Measurements from ENCODE around the gene MAPKAPK5. TPM values are rescaled to one million over a fixed set of nuclear protein-coding genes. Genes with fewer than 3 reads are reported as not detected.

Gene MAPKAPK5
- total RNA-seq, 1 donor from 2014 or later, result 68.1 TPM

DNA sequence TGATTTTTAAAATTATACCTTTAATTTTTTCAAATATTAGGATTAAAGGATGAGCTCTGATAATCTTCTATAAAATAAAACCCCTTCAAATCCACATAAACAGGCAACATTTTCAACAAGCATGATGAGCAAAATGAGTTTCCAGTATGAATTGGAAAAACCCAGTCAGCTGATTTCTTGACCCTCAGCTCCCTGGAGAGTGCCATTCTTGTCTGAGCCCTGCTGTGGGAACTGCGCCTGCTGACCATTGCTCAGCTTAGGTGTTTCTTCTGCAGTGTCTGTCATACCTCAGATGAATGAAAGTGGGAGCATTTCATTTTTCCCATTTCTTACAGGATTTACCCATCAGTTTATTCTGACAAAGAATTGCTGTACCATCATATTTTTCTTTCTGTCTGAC is 27.6 kb downstream of the MAPKAPK5 start:
- no peak overlapping the region for H3K27ac Mint-ChIP-seq
- peaks cover 69% of the 10 kb centered on the region for H3K36me3 Mint-ChIP-seq (ENCODE audit: low read depth)
- intact Hi-C loops (cut with micrococcal nuclease), result no loop called here
- peaks cover 2% of the 10 kb centered on the region for H3K4me1 Mint-ChIP-seq (ENCODE audit: low read depth)
- DNase-seq (ENCODE audit: low spot score), result no peak
- H3K9me3 Mint-ChIP-seq, result no peaks in the 10 kb centered on the region
- no peak overlapping the region for H3K4me3 Mint-ChIP-seq (ENCODE audit: low read depth)
- no peaks in the 10 kb centered on the region for H3K27me3 Mint-ChIP-seq (ENCODE audit: low read depth)

DNA sequence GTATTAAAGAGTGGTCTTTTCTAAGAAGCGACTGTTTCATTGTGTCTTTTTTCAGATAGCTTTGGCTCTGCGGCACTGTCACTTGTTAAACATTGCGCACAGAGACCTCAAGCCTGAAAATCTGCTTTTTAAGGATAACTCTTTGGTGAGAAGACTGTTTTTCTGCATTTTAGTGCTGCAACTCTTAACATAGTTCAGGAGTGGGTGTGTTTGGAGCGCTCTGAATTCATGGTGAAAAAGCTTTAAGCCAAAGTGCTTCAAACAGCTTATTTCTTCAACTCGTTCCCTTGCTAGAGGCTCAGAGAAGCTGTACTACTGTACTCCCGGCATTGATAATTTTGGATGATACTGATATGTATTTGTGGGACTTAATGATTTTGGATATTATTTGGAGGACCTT is 28.2 kb downstream of the MAPKAPK5 start:
- Mint-ChIP-seq H3K9me3 (no peaks in the 10 kb centered on the region), H3K36me3 (ENCODE audit: low read depth) (peaks cover 66% of the 10 kb centered on the region), H3K27ac (no peak overlapping the region), H3K4me1 (ENCODE audit: low read depth) (no peaks in the 10 kb centered on the region), H3K4me3 (ENCODE audit: low read depth) (no peak overlapping the region), H3K27me3 (ENCODE audit: low read depth) (no peaks in the 10 kb centered on the region)
- DNase-seq (ENCODE audit: low spot score), result no peak
- intact Hi-C loops (cut with micrococcal nuclease), result no loop called here

DNA sequence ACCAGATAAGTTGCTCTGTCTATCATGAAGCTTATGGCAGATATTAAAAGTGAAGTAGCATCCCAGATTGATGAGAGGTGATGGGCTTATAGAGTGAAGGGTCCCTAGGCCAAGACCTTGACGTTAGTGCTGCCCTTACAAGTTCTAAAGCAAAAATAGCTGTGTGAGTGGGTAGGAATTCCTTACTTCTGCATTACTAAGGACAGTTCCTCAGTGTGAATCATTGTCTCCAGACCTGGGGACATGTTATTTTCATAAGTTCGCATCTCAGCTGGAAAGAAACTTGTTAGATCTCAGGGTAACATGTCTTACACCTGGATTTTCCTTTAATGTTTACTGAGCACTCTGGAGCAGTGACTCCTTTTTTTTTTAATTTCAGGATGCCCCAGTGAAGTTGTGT is 28.7 kb downstream of the MAPKAPK5 start:
- Mint-ChIP-seq H3K36me3 (ENCODE audit: low read depth) (peaks cover 67% of the 10 kb centered on the region), H3K9me3 (no peaks in the 10 kb centered on the region), H3K4me1 (ENCODE audit: low read depth) (no peaks in the 10 kb centered on the region), H3K27ac (no peak overlapping the region), H3K4me3 (ENCODE audit: low read depth) (no peak overlapping the region), H3K27me3 (ENCODE audit: low read depth) (no peaks in the 10 kb centered on the region)
- intact Hi-C loops (cut with micrococcal nuclease), result no loop called here
- no peak for DNase-seq (ENCODE audit: low spot score)

DNA sequence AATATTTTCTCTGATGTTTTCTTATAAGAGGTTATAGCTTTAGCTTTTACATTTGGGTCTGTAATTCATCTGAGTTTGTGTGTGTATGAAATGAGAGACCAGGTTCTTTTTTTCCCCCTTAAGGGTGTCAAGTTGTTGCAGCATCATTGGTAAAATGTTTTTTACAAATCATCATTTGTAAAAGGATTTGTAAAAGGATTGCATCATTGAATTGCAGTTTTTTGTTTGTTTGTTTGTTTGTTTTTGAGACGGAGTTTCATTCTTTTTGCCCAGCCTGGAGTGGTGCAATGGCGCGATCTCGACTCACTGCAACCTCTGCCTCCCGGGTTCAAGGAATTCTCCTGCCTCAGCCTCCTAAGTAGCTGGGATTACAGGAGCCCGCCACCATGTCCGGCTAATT is 31.1 kb downstream of the MAPKAPK5 start:
- Mint-ChIP-seq H3K9me3 (no peaks in the 10 kb centered on the region), H3K27ac (no peak overlapping the region), H3K36me3 (ENCODE audit: low read depth) (peaks cover 69% of the 10 kb centered on the region), H3K4me3 (ENCODE audit: low read depth) (no peak overlapping the region), H3K4me1 (ENCODE audit: low read depth) (no peaks in the 10 kb centered on the region), H3K27me3 (ENCODE audit: low read depth) (no peaks in the 10 kb centered on the region)
- no peak for DNase-seq (ENCODE audit: low spot score)
- intact Hi-C loops (cut with micrococcal nuclease), result no loop called here

DNA sequence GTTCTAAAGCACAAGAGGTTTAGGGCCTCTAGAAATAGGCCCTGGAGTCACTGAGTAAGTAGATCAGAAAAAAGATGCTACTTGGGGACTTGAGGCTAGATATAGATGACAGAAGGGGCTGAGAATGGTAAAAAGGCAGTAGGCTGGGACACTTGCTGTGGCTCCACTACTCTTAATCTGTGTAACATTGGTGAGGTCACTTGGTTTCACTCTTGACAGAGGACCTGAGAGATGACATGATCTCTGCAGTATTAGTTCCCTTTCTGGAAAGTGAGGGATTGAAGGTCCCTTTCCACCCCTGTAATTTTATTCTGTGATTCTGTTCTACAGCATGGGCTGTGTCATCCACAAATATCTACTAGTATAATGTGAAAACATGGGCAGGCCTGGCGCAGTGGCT is 39.7 kb downstream of the MAPKAPK5 start:
- Mint-ChIP-seq H3K27me3 (ENCODE audit: low read depth) (no peaks in the 10 kb centered on the region), H3K27ac (no peak overlapping the region), H3K4me3 (ENCODE audit: low read depth) (no peak overlapping the region), H3K36me3 (ENCODE audit: low read depth) (peaks cover 81% of the 10 kb centered on the region), H3K9me3 (no peaks in the 10 kb centered on the region), H3K4me1 (ENCODE audit: low read depth) (no peaks in the 10 kb centered on the region)
- intact Hi-C loops (cut with micrococcal nuclease), result no loop called here
- DNase-seq (ENCODE audit: low spot score), result no peak

DNA sequence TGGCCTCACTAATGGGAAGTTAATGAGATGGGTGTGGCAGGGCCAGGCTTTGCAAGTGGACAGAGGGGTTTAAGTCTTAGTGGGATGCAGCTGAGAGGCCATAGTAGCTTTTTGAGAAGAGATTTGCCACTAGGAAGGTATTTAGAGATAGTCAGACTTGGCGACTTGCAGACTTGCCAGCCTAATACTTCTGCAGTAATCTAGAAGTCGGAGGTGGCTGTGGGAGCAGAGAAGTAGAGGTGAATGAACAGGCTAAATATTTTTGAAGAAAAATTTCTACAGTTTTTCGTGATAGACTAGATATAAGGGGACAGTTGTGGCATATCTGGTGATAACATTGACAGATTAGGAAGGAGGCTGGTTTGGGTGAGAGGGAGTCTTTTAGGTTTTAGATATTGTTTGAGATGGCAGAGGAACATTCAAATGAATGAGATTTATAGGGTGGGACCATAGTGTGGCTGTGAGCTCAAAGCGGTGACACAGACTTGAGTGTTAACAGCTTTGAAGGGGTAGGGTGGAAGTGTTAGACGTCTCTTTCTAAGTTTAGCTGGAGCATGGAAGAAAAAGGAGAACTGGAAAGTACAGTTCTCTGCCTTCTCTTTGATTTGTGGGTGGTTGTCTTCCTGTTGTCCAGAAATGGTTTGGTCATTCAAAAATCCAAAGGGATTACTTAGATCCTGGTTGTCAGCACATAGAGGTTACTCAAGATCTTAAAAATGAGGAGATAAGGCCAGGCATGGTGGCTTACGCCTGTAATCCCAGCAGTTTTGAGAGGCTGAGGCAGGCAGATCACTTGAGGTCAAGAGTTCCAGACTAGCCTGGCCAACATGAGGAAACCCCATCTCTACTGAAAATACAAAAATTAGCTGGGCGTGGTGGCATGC is 44.9 kb downstream of the MAPKAPK5 start:
- Mint-ChIP-seq H3K27me3 (ENCODE audit: low read depth) (no peaks in the 10 kb centered on the region), H3K27ac (no peak overlapping the region), H3K4me1 (ENCODE audit: low read depth) (no peaks in the 10 kb centered on the region), H3K9me3 (no peaks in the 10 kb centered on the region), H3K4me3 (ENCODE audit: low read depth) (no peak overlapping the region), H3K36me3 (ENCODE audit: low read depth) (peaks cover 75% of the 10 kb centered on the region)
- intact Hi-C loops (cut with micrococcal nuclease), result no loop called here
- no peak for DNase-seq (ENCODE audit: low spot score)

DNA sequence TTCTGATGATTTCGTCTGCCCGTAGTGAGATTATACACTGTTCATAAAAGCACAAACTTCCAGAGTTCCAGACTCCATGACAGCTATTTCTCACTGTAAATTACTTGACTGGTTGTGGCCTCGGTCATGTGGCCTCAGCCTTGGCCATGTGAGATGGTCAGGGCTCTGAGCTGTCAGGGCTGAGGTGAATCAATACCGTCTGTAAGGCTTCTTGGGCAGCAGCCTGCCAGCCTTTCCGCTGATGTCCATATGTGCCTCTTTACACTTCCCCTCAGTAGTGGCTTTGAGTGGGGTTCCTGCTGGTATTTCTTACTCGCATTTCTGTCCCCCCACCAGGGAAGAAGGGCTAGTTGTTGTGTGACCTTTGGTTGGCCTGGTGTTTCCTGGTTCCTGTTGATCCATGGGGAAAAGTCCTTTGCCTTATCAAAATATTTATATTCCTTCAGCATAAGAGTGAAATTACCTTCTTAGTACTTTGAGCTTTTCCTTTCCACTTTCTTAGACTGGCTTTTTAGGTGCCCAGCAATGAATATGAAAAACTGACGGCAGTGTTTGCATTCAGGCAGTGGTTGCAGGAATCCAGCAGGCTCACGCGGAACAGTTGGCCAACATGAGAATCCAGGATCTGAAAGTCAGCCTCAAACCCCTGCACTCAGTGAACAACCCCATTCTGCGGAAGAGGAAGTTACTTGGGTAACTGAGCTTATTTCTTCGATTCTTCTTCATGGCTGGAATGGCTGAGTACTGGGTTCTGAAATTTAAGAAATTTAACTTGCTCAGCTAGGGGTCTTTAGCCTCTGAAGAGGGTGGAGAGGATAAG is 46.1 kb downstream of the MAPKAPK5 start:
- no peak overlapping the region for H3K27ac Mint-ChIP-seq
- intact Hi-C loops (cut with micrococcal nuclease), result no loop called here

DNA sequence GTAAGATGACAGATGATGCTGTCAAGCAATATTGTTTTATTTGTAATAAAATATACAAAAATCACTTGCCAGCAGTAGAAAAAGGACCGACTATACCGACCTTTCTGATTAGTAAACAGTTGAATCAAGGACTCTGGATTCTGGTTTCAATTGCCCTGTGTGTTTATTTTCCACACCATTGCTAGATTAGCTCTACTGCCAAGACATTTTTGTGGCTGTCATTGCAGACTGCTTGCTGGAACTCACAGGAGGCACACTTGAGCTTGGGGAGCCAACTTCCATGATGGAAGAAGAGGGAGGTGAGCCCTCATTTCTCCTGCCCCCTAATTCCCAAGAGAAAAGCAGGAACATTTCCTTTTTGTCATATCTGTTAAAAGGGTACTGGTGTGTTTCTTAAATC is 51.3 kb downstream of the MAPKAPK5 start:
- Mint-ChIP-seq H3K4me1 (ENCODE audit: low read depth) (no peaks in the 10 kb centered on the region), H3K27me3 (ENCODE audit: low read depth) (no peaks in the 10 kb centered on the region), H3K9me3 (no peaks in the 10 kb centered on the region), H3K36me3 (ENCODE audit: low read depth) (peaks cover 55% of the 10 kb centered on the region), H3K4me3 (ENCODE audit: low read depth) (no peak overlapping the region), H3K27ac (no peak overlapping the region)
- intact Hi-C loops (cut with micrococcal nuclease), result no loop called here
- DNase-seq (ENCODE audit: low spot score), result no peak

More for the DNA sequence above, 46.1 kb downstream of the MAPKAPK5 start:
- peaks cover 77% of the 10 kb centered on the region for H3K36me3 Mint-ChIP-seq (ENCODE audit: low read depth)
- H3K4me1 Mint-ChIP-seq (ENCODE audit: low read depth), result no peaks in the 10 kb centered on the region
- no peaks in the 10 kb centered on the region for H3K9me3 Mint-ChIP-seq
- H3K27me3 Mint-ChIP-seq (ENCODE audit: low read depth), result no peaks in the 10 kb centered on the region
- no peak for DNase-seq (ENCODE audit: low spot score)
- no peak overlapping the region for H3K4me3 Mint-ChIP-seq (ENCODE audit: low read depth)

DNA sequence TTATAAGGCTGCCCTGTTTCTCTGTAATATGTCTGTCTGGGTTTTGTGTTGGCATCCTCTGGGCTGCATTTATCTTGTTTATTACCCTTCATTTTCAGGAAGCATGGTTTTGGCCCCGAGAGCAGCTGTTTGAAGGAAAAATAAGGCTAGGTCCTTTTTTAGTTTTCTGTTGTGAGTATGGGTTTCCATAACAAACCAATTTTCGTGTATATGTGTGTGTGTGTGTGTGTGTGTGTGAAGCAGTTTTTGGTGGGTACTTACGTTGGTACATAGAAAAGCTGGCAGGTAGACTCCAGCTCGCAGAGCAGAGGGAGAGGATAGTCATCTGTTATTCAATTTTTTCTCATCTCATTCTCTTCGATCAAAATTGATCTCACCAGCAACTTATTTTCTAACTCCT is 52.5 kb downstream of the MAPKAPK5 start:
- no peaks in the 10 kb centered on the region for H3K9me3 Mint-ChIP-seq
- no peak overlapping the region for H3K4me3 Mint-ChIP-seq (ENCODE audit: low read depth)
- peaks cover 51% of the 10 kb centered on the region for H3K36me3 Mint-ChIP-seq (ENCODE audit: low read depth)
- DNase-seq (ENCODE audit: low spot score), result no peak
- no peaks in the 10 kb centered on the region for H3K27me3 Mint-ChIP-seq (ENCODE audit: low read depth)
- no peak overlapping the region for H3K27ac Mint-ChIP-seq
- intact Hi-C loops (cut with micrococcal nuclease), result no loop called here
- no peaks in the 10 kb centered on the region for H3K4me1 Mint-ChIP-seq (ENCODE audit: low read depth)

DNA sequence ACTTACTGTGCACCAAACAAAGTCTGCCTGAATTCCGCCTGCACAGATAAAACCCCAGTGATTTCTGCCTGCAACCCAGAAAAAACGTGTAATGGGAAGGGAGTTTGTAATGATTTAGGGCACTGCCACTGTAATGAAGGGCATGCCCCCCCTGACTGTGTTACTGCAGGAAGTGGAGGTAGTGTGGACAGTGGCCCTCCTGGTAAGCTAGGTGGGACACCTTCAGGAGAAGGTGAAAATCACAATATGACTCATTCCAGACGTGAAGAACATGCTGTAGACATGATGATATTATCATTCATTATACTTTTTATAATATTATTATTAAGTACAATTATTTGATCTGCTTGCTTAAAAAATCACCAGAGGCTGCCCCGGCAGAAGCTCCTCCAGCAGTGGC is 59.2 kb downstream of the MAPKAPK5 start:
- peaks cover 8% of the 10 kb centered on the region for H3K9me3 Mint-ChIP-seq
- no peak overlapping the region for H3K4me3 Mint-ChIP-seq (ENCODE audit: low read depth)
- peaks cover 39% of the 10 kb centered on the region for H3K36me3 Mint-ChIP-seq (ENCODE audit: low read depth)
- no peak for DNase-seq (ENCODE audit: low spot score)
- no peaks in the 10 kb centered on the region for H3K27me3 Mint-ChIP-seq (ENCODE audit: low read depth)
- intact Hi-C loops (cut with micrococcal nuclease), result no loop called here
- H3K4me1 Mint-ChIP-seq (ENCODE audit: low read depth), result no peaks in the 10 kb centered on the region
- no peak overlapping the region for H3K27ac Mint-ChIP-seq

DNA sequence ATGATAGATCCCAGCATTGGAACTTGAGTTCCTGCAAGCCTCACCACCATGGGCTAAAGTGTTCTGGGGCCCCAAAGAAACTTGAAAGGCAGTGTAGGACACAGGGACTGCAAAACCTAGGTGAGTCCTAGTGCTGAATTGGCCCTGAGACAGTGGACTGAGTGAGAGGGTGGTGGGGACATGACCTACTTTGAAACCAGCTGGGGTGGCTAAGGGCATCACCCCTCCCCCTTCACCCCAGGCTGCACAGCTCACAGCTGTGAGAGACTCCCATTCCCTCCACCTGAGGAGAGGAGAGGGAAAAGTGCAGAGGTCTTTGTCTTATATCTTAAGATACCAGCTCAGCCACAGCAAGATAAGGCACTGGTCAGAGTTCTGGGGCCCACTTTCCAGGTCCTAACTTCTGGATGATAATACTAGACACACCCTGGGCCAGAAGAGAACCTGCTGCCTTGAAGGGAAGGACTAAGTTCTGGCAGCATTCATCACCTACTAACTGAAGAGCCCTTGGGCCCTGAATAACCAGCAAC is 62.5 kb downstream of the MAPKAPK5 start:
- peaks cover 51% of the 10 kb centered on the region for H3K36me3 Mint-ChIP-seq (ENCODE audit: low read depth)
- no peaks in the 10 kb centered on the region for H3K4me1 Mint-ChIP-seq (ENCODE audit: low read depth)
- H3K4me3 Mint-ChIP-seq (ENCODE audit: low read depth), result no peak overlapping the region
- no peak for DNase-seq (ENCODE audit: low spot score)
- intact Hi-C loops (cut with micrococcal nuclease), result no loop called here
- peaks cover 32% of the 10 kb centered on the region for H3K9me3 Mint-ChIP-seq
- H3K27me3 Mint-ChIP-seq (ENCODE audit: low read depth), result no peaks in the 10 kb centered on the region
- H3K27ac Mint-ChIP-seq, result no peak overlapping the region

DNA sequence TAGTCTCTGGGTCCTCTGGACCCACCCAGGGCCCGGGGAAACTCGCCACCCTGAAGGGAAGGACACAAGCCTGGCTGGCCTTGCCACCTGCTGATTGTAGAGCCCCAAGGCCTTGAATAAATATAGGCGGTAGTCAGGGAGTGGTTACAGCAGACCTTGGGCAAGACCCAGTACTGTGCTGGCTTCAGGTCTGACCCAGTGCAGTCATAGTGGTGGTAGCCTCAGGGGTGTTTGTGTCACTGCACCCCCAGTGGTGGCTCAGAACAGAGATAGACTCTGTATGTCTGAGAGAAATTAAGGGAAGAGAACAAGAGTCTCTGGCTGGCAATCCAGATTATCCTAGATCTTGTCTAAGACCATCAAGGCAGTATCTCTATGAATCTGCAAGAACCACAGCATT is 63.5 kb downstream of the MAPKAPK5 start:
- peaks cover 52% of the 10 kb centered on the region for H3K36me3 Mint-ChIP-seq (ENCODE audit: low read depth)
- no peaks in the 10 kb centered on the region for H3K27me3 Mint-ChIP-seq (ENCODE audit: low read depth)
- no peak for DNase-seq (ENCODE audit: low spot score)
- peaks cover 33% of the 10 kb centered on the region for H3K9me3 Mint-ChIP-seq
- no peak overlapping the region for H3K27ac Mint-ChIP-seq
- intact Hi-C loops (cut with micrococcal nuclease), result no loop called here
- no peak overlapping the region for H3K4me3 Mint-ChIP-seq (ENCODE audit: low read depth)
- H3K4me1 Mint-ChIP-seq (ENCODE audit: low read depth), result no peaks in the 10 kb centered on the region

DNA sequence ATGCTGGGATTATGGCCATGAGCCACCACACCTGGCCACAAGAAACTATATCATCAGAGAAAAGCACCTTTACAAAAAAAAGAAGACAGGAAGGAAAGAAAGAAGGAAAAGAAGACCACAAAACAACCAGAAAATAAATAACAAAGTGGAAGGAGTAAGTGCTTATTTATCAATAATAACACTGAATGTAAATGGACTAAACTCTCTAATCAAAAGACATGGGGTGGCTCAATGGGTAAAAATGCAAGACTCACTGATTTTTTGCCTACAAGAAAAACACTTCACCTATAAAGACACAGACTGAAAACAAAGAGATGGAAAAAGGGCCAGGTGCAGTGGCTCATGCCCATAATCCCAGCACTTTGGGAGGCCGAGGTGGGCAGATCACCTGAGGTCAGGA is 65.7 kb downstream of the MAPKAPK5 start:
- Mint-ChIP-seq H3K27me3 (ENCODE audit: low read depth) (no peaks in the 10 kb centered on the region), H3K27ac (no peak overlapping the region), H3K4me1 (ENCODE audit: low read depth) (no peaks in the 10 kb centered on the region), H3K4me3 (ENCODE audit: low read depth) (no peak overlapping the region), H3K36me3 (ENCODE audit: low read depth) (peaks cover 48% of the 10 kb centered on the region), H3K9me3 (peaks cover 33% of the 10 kb centered on the region)
- intact Hi-C loops (cut with micrococcal nuclease), result no loop called here
- no peak for DNase-seq (ENCODE audit: low spot score)
